Left ventricle myocardium inferior (tissue), 1 donor: ENCODE results near the gene GHSR. TPM values are rescaled to one million over a fixed set of nuclear protein-coding genes. Genes with fewer than 3 reads are reported as not detected.

Experiments
- DNase-seq: peaks from one replicate; pipeline ENCODE4 v3.0.0-alpha.2; 2020
- H3K27ac ChIP-seq: fragments of 200-600 bp; replicated peaks from 2 replicates; pipeline ENCODE4 v1.8.0; 2021
- H3K27me3 ChIP-seq: fragments of 200-600 bp; 2 replicates; pipeline ENCODE4 v1.8.0; 2021; ENCODE audit warnings: low read depth
- H3K36me3 ChIP-seq: fragments of 200-600 bp; 2 replicates; pipeline ENCODE4 v1.8.0; 2021
- H3K4me1 ChIP-seq: fragments of 200-600 bp; 2 replicates; pipeline ENCODE4 v1.8.0; 2021
- H3K4me3 ChIP-seq: fragments of 200-600 bp; 2 replicates; pipeline ENCODE4 v1.8.0; 2021; ENCODE audit warnings: mild to moderate bottlenecking, moderate library complexity
- H3K9me3 ChIP-seq: fragments of 200-600 bp; replicated peaks from 2 replicates; pipeline ENCODE4 v1.8.0; 2021
- CTCF ChIP-seq: fragments of 200-600 bp; IDR thresholded peaks from 2 replicates; pipeline ENCODE4 v1.8.0; 2021; ENCODE audit warnings: antibody characterized with exemption, mild to moderate bottlenecking, borderline replicate concordance
- intact Hi-C: fragments of 100-400 bp; cut with micrococcal nuclease; formaldehyde crosslinking; loops from one replicate; pipeline ENCODE4 v1.11.0; 2022
- total RNA-seq: library from RNA; stranded (reverse); fragmentation: NEBNext Ultra II Directional; extraction: Animal tissue kit (Norgen Biotek cat#: 25700); gene quantifications from one replicate; pipeline ENCODE4 v1.2.1, GENCODE V29; 2021
- donor health status: DM: no; HTN: yes; CAD: no; lungs with severe emphysema.

GHSR gene
- total RNA-seq, 1 donor from 2014 or later: not detected

- no peaks in the 10 kb centered on the region for H3K36me3 ChIP-seq
- intact Hi-C loops: no loop called here
- no peaks in the 10 kb centered on the region for H3K9me3 ChIP-seq
These were observed 607 bp upstream of the GHSR start for GRCh38 chr3:172448661-172449465.

DNA sequence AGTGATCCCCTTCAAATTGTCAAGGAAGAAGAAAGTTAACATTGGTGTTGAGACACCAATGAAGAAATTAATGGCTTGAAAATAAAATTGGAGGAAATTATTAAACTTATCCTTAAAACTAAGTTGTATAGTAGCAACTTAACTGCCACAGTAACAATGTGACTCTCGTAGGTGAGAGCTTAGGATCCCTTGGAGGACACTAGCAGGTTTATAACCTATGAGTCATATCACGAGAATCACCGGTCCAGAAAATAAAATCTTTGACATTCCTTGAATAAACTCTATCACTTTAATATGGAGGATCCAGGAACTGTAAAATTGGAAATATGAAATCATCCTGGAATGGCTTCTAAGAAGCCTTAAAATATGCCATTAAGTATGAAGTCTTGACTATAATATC is 2.1 kb downstream of the GHSR start:
- H3K27me3 ChIP-seq: peaks cover 88% of the 10 kb centered on the region
- no peak for TF ChIP-seq CTCF
- intact Hi-C loops: no loop called here
- peaks cover 23% of the 10 kb centered on the region for H3K4me1 ChIP-seq
- H3K27ac ChIP-seq: no peak overlapping the region
- no peak overlapping the region for H3K4me3 ChIP-seq
- H3K36me3 ChIP-seq: no peaks in the 10 kb centered on the region
- no peak for DNase-seq
- no peaks in the 10 kb centered on the region for H3K9me3 ChIP-seq

More at GRCh38 chr3:172448661-172449465, 607 bp upstream of the GHSR start:
- Histone ChIP-seq H3K27me3 (peaks cover 96% of the 10 kb centered on the region), H3K4me1 (peaks cover 23% of the 10 kb centered on the region), H3K27ac (no peak overlapping the region), H3K4me3 (no peak overlapping the region)
- DNase-seq: no peak
- no peak for TF ChIP-seq CTCF

DNA sequence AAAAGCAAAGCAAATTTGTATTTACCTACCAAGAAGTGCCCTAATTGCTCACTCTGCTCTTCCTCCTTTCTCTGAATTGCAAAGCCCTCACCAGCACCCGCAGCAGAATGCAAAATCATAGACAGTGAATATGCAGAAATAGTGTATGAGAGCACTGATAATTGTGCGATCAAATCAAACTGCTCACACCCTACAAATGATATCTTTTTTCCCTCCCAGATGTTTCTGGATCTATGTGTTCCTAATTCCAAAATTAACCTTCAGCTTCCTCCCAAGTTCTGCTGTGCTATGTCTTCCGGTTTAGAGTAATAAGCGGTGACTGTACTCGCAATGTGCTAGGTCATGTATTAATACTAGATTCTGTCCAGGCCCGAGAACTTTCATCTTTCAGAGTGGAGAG is 3.4 kb downstream of the GHSR start:
- peaks cover 86% of the 10 kb centered on the region for H3K27me3 ChIP-seq
- intact Hi-C loops: no loop called here
- H3K36me3 ChIP-seq: no peaks in the 10 kb centered on the region

DNA sequence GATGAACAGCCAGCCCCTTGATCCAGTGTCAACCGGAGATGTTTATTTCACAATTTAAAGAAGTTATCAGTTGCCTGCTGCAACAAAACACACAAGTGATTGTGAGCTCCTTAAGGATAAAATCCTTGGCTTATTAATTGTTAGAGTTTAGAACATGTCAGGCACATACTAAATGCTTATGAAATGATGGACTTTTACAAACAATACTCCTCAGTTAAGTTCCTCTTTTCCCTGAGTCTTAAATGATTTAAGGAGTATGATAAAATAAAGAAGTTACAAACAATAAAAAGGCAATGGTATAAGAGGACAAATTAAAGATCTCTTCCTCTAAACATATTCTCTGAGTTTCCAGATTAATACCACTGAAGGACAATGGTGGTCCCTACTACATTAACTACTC is 5.7 kb downstream of the GHSR start:
- Histone ChIP-seq H3K9me3 (no peaks in the 10 kb centered on the region), H3K27ac (no peak overlapping the region), H3K4me1 (peaks cover 2% of the 10 kb centered on the region), H3K36me3 (no peaks in the 10 kb centered on the region), H3K27me3 (peaks cover 73% of the 10 kb centered on the region), H3K4me3 (no peak overlapping the region)
- TF ChIP-seq CTCF: no peak
- intact Hi-C loops: no loop called here
- DNase-seq: no peak

More for the DNA sequence above, 3.4 kb downstream of the GHSR start:
- H3K4me1 ChIP-seq: peaks cover 21% of the 10 kb centered on the region
- H3K27ac ChIP-seq: no peak overlapping the region
- no peak overlapping the region for H3K4me3 ChIP-seq
- TF ChIP-seq CTCF: no peak
- H3K9me3 ChIP-seq: no peaks in the 10 kb centered on the region
- no peak for DNase-seq

GRCh38 chr3:172441581-172441980 is 6.7 kb downstream of the GHSR start:
- DNase-seq: no peak
- Histone ChIP-seq H3K27ac (no peak overlapping the region), H3K36me3 (no peaks in the 10 kb centered on the region), H3K4me1 (no peaks in the 10 kb centered on the region), H3K4me3 (no peak overlapping the region), H3K9me3 (no peaks in the 10 kb centered on the region), H3K27me3 (peaks cover 63% of the 10 kb centered on the region)
- intact Hi-C loops: no loop called here
- TF ChIP-seq CTCF: no peak
